ENCODE results near the gene KRTAP3-3. TPM values are rescaled to one million over a fixed set of nuclear protein-coding genes. Genes with fewer than 3 reads are reported as not detected.

Gene KRTAP3-3
- total RNA-seq, 5 donors from 2014 or later (not counting 1 experiment from before 2014, with no cell fraction given), result not detected

- Mint-ChIP-seq H3K4me3 (no peak overlapping the region), H3K9me3 (no peaks in the 10 kb centered on the region), H3K27me3 (peaks cover 23 to 26% of the 10 kb centered on the region in 2 donors), H3K4me1 (no peaks in the 10 kb centered on the region), H3K36me3 (no peaks in the 10 kb centered on the region), H3K27ac (no peak overlapping the region)
- Histone ChIP-seq H3K4me1 (ENCODE audit: control insufficient read depth in 1 of 2, extremely low read depth in 1 of 2, insufficient read depth in 2 of 2, low read length in 2 of 2) (no peaks in the 10 kb centered on the region), H3K27me3 (replicated peaks in 1 of 2; ENCODE audit: control insufficient read depth in 2 of 2, extremely low read depth in 1 of 2, insufficient read depth in 2 of 2, low read length in 1 of 2) (peaks cover 0 to 14% of the 10 kb centered on the region in 2 experiments), H3K9me3 (no peaks in the 10 kb centered on the region), H3K27ac (ENCODE audit: low read length) (no peak overlapping the region), H3K4me3 (ENCODE audit: control insufficient read depth in 1 of 2, extremely low read depth in 1 of 2, low read length in 1 of 2) (no peak overlapping the region), H3K36me3 (ENCODE audit: control insufficient read depth in 2 of 2, extremely low read depth in 1 of 2, insufficient read depth in 1 of 2, low read length in 1 of 2) (no peaks in the 10 kb centered on the region)
- WGBS (ENCODE audit: insufficient coverage), result no CpG with 5 or more reads among the region's 5 CpGs
- ATAC-seq (replicated peaks in 1 of 4), result no peak
- ChIA-PET POLR2A (no interaction called here), CTCF (interaction anchor here in 1 of 2 donors (0.5 to 1.0 kb wide), 2 partner anchors 19 to 501 kb away, joined by 3 read pairs; no protein-coding TSS in a partner anchor)
- DNase-seq, result no peak
Measured at GRCh38 chr17:40981115-40981514, 12.8 kb downstream of the KRTAP3-3 start.

- POLR2A ChIA-PET, result no interaction called here
- no peaks in the 10 kb centered on the region for H3K4me1 Mint-ChIP-seq
- WGBS (ENCODE audit: insufficient coverage), result 81% methylated on average over 8 of the region's 8 CpGs
- Histone ChIP-seq H3K36me3 (ENCODE audit: control insufficient read depth in 2 of 2, extremely low read depth in 1 of 2, insufficient read depth in 1 of 2, low read length in 1 of 2) (no peaks in the 10 kb centered on the region), H3K9me3 (no peaks in the 10 kb centered on the region), H3K27ac (ENCODE audit: low read length) (no peak overlapping the region), H3K4me1 (ENCODE audit: control insufficient read depth in 1 of 2, extremely low read depth in 1 of 2, insufficient read depth in 2 of 2, low read length in 2 of 2) (no peaks in the 10 kb centered on the region), H3K4me3 (ENCODE audit: control insufficient read depth in 1 of 2, extremely low read depth in 1 of 2, low read length in 1 of 2) (no peak overlapping the region), H3K27me3 (replicated peaks in 1 of 2; ENCODE audit: control insufficient read depth in 2 of 2, extremely low read depth in 1 of 2, insufficient read depth in 2 of 2, low read length in 1 of 2) (peaks cover 0 to 16% of the 10 kb centered on the region in 2 experiments)
- no peaks in the 10 kb centered on the region for H3K36me3 Mint-ChIP-seq
- DNase-seq, result no peak
- H3K4me3 Mint-ChIP-seq, result no peak overlapping the region
- CTCF ChIA-PET, result interaction anchor here in 1 of 2 donors (1.0 kb wide), 1 partner anchor 18 kb away, joined by 3 read pairs; no protein-coding TSS in a partner anchor
- ATAC-seq (replicated peaks in 1 of 4), result no peak
- H3K27me3 Mint-ChIP-seq, result peaks cover 27 to 30% of the 10 kb centered on the region in 2 donors
- no peaks in the 10 kb centered on the region for H3K9me3 Mint-ChIP-seq
- H3K27ac Mint-ChIP-seq, result no peak overlapping the region
Measured at GRCh38 chr17:40980596-40980995, 13.4 kb downstream of the KRTAP3-3 start.

- no peak overlapping the region for H3K27ac Mint-ChIP-seq
- ATAC-seq (replicated peaks in 1 of 4) (no peak), DNase-seq (no peak)
- Histone ChIP-seq H3K27ac (ENCODE audit: low read length) (no peak overlapping the region), H3K4me3 (ENCODE audit: control insufficient read depth in 1 of 2, extremely low read depth in 1 of 2, low read length in 1 of 2) (no peak overlapping the region), H3K4me1 (ENCODE audit: control insufficient read depth in 1 of 2, extremely low read depth in 1 of 2, insufficient read depth in 2 of 2, low read length in 2 of 2) (no peaks in the 10 kb centered on the region), H3K36me3 (ENCODE audit: control insufficient read depth in 2 of 2, extremely low read depth in 1 of 2, insufficient read depth in 1 of 2, low read length in 1 of 2) (no peaks in the 10 kb centered on the region), H3K9me3 (no peaks in the 10 kb centered on the region), H3K27me3 (replicated peaks in 1 of 2; ENCODE audit: control insufficient read depth in 2 of 2, extremely low read depth in 1 of 2, insufficient read depth in 2 of 2, low read length in 1 of 2) (peaks cover 0 to 16% of the 10 kb centered on the region in 2 experiments)
- ChIA-PET CTCF (no interaction called here), POLR2A (no interaction called here)
- H3K4me1 Mint-ChIP-seq, result no peaks in the 10 kb centered on the region
- no peaks in the 10 kb centered on the region for H3K36me3 Mint-ChIP-seq
- no peaks in the 10 kb centered on the region for H3K9me3 Mint-ChIP-seq
- peaks cover 32 to 35% of the 10 kb centered on the region in 2 donors for H3K27me3 Mint-ChIP-seq
- H3K4me3 Mint-ChIP-seq, result no peak overlapping the region
- WGBS (ENCODE audit: insufficient coverage), result 100% methylated on average over 3 of the region's 3 CpGs
Measured at GRCh38 chr17:40980117-40980516, 13.8 kb downstream of the KRTAP3-3 start.

GRCh38 chr17:40978575-40979151 is 15.3 kb downstream of the KRTAP3-3 start:
- Histone ChIP-seq H3K4me1 (ENCODE audit: control insufficient read depth in 1 of 2, extremely low read depth in 1 of 2, insufficient read depth in 2 of 2, low read length in 2 of 2) (no peaks in the 10 kb centered on the region), H3K36me3 (ENCODE audit: control insufficient read depth in 2 of 2, extremely low read depth in 1 of 2, insufficient read depth in 1 of 2, low read length in 1 of 2) (no peaks in the 10 kb centered on the region), H3K27ac (ENCODE audit: low read length) (no peak overlapping the region), H3K27me3 (replicated peaks in 1 of 2; ENCODE audit: control insufficient read depth in 2 of 2, extremely low read depth in 1 of 2, insufficient read depth in 2 of 2, low read length in 1 of 2) (peaks cover 0 to 16% of the 10 kb centered on the region in 2 experiments), H3K9me3 (no peaks in the 10 kb centered on the region), H3K4me3 (ENCODE audit: control insufficient read depth in 1 of 2, extremely low read depth in 1 of 2, low read length in 1 of 2) (no peak overlapping the region)
- Mint-ChIP-seq H3K27me3 (peaks cover 31 to 35% of the 10 kb centered on the region in 2 donors), H3K4me1 (no peaks in the 10 kb centered on the region), H3K9me3 (no peaks in the 10 kb centered on the region), H3K27ac (no peak overlapping the region), H3K4me3 (no peak overlapping the region), H3K36me3 (no peaks in the 10 kb centered on the region)
- ChIA-PET CTCF (no interaction called here), POLR2A (no interaction called here)
- DNase-seq, result no peak
- 77% methylated on average over 12 of the region's 13 CpGs for WGBS (ENCODE audit: insufficient coverage)
- ATAC-seq (replicated peaks in 1 of 4), result no peak

- Histone ChIP-seq H3K4me1 (ENCODE audit: control insufficient read depth in 1 of 2, extremely low read depth in 1 of 2, insufficient read depth in 2 of 2, low read length in 2 of 2) (no peaks in the 10 kb centered on the region), H3K36me3 (ENCODE audit: control insufficient read depth in 2 of 2, extremely low read depth in 1 of 2, insufficient read depth in 1 of 2, low read length in 1 of 2) (no peaks in the 10 kb centered on the region), H3K9me3 (no peaks in the 10 kb centered on the region), H3K27ac (ENCODE audit: low read length) (no peak overlapping the region), H3K4me3 (ENCODE audit: control insufficient read depth in 1 of 2, extremely low read depth in 1 of 2, low read length in 1 of 2) (no peak overlapping the region), H3K27me3 (replicated peaks in 1 of 2; ENCODE audit: control insufficient read depth in 2 of 2, extremely low read depth in 1 of 2, insufficient read depth in 2 of 2, low read length in 1 of 2) (peaks cover 0 to 11% of the 10 kb centered on the region in 2 experiments)
- H3K27me3 Mint-ChIP-seq, result peaks cover 27 to 31% of the 10 kb centered on the region in 2 donors
- ATAC-seq (replicated peaks in 1 of 4), result no peak
- H3K27ac Mint-ChIP-seq, result no peak overlapping the region
- POLR2A ChIA-PET, result no interaction called here
- H3K4me1 Mint-ChIP-seq, result no peaks in the 10 kb centered on the region
- no peak for DNase-seq
- H3K4me3 Mint-ChIP-seq, result no peak overlapping the region
- H3K36me3 Mint-ChIP-seq, result no peaks in the 10 kb centered on the region
- no peaks in the 10 kb centered on the region for H3K9me3 Mint-ChIP-seq
- CTCF ChIA-PET, result interaction anchor here in 1 of 2 donors (0.6 kb wide), 1 partner anchor 347 kb away, joined by 4 read pairs; no protein-coding TSS in a partner anchor
Measured at GRCh38 chr17:40975516-40975915, 18.4 kb downstream of the KRTAP3-3 start.

- DNase-seq, result no peak
- CTCF ChIA-PET, result no interaction called here
- Histone ChIP-seq H3K4me1 (ENCODE audit: control insufficient read depth in 1 of 2, extremely low read depth in 1 of 2, insufficient read depth in 2 of 2, low read length in 2 of 2) (no peaks in the 10 kb centered on the region), H3K9me3 (no peaks in the 10 kb centered on the region), H3K36me3 (ENCODE audit: control insufficient read depth in 2 of 2, extremely low read depth in 1 of 2, insufficient read depth in 1 of 2, low read length in 1 of 2) (no peaks in the 10 kb centered on the region), H3K27me3 (replicated peaks in 1 of 2; ENCODE audit: control insufficient read depth in 2 of 2, extremely low read depth in 1 of 2, insufficient read depth in 2 of 2, low read length in 1 of 2) (peaks cover 0 to 8% of the 10 kb centered on the region in 2 experiments), H3K4me3 (ENCODE audit: control insufficient read depth in 1 of 2, extremely low read depth in 1 of 2, low read length in 1 of 2) (no peak overlapping the region), H3K27ac (ENCODE audit: low read length) (no peak overlapping the region)
- no peak for ATAC-seq (replicated peaks in 1 of 4)
- no peak overlapping the region for H3K27ac Mint-ChIP-seq
- no peaks in the 10 kb centered on the region for H3K4me1 Mint-ChIP-seq
- no peaks in the 10 kb centered on the region for H3K36me3 Mint-ChIP-seq
- no peak overlapping the region for H3K4me3 Mint-ChIP-seq
- H3K27me3 Mint-ChIP-seq, result peaks cover 26 to 27% of the 10 kb centered on the region in 2 donors
- no peaks in the 10 kb centered on the region for H3K9me3 Mint-ChIP-seq
- POLR2A ChIA-PET, result no interaction called here
- 95% methylated on average over 2 of the region's 3 CpGs for WGBS (ENCODE audit: insufficient coverage)
Measured at GRCh38 chr17:40974366-40974765, 19.6 kb downstream of the KRTAP3-3 start.

Data from T-cell (primary cell).